NCI-H1436 treated with DMSO at 0.1 percent for 48 hours (cell line): ENCODE data around the gene MTURN.

Experiments
- DNase-seq: peaks from one replicate; lab custom pipeline; 2025; lab: John Stamatoyannopoulos, UW

MTURN gene

GRCh38 chr7:30136117-30136731 is 1.4 kb downstream of the MTURN start:
- no peak for DNase-seq

GRCh38 chr7:30136743-30137485 is 2.1 kb downstream of the MTURN start:
- no peak for DNase-seq

GRCh38 chr7:30139836-30140384 is 5.1 kb downstream of the MTURN start:
- no peak for DNase-seq

GRCh38 chr7:30140456-30140855 is 5.7 kb downstream of the MTURN start:
- DNase-seq = peak; percentile 67

DNA sequence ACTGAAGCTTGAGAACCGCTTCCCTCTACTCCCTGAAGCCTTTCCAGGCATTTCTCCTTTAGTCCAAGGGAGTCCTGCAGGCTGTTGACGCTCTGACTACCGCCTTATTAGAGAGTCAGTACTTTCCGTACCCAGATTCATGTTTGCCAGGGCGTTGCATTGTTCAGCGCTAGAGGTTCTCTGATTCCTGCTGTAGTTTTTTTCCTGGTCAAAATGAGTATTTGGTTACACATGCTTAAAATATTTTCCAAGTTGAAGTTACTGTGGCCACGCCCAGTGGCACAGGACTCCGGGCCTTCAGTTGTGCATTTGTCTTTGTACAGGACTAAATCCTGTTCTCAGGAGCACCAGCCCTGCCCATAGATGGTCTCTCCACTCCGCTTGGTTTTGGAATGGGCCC is 7.9 kb downstream of the MTURN start:
- no peak for DNase-seq

DNA sequence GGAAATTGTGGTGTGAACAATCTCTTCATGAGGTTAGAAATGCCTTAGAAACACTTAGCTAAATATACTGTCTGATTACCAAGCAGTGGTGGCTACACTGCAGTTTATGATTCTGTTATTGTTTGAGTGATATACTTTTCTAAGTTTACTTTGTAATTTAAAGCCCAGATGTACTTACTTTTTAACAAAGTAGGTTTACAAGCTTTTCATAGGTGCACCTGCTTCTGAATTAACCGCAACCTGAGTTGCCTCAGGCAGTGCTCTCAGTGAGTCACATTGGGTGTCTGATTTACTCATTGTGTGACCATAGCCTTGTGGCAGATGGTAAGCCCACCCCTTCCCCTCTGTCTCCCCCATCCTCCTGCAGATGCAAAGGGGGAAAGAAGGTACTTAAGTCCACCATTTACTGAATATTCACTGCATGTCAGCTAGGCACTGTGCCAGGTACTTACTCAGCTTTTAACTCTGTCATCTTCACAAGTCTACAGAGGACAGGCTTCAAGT is 9.0 kb downstream of the MTURN start:
- peak; percentile 98 for DNase-seq

- DNase-seq = no peak
Measured at GRCh38 chr7:30144657-30145306, 10.0 kb downstream of the MTURN start.

DNA sequence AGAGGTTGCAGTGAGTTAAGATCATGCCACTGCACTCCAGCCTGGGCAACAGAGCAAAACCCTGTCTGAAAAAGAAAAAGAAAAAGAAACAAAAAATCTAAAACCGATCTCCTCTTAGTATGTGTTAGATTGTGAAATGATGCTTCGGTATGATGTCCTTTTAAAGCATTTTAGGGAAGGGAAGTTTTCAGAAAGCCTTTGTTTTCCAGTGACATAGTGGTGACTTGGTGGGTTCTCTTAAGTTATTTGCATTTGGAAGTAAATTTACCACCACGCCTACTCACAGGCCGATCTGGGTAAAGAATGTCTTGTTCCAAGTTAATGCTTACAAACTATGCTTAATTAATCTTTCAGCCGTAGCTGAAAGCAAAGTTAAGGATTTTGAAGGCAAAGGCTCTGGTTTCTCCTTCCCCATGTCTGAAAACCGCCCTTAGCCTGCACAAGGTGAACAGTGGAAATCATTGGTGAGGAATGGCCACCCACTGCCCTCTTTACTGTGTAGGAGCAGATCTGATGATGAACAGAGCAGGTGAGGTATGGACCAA is 10.7 kb downstream of the MTURN start:
- no peak for DNase-seq

DNA sequence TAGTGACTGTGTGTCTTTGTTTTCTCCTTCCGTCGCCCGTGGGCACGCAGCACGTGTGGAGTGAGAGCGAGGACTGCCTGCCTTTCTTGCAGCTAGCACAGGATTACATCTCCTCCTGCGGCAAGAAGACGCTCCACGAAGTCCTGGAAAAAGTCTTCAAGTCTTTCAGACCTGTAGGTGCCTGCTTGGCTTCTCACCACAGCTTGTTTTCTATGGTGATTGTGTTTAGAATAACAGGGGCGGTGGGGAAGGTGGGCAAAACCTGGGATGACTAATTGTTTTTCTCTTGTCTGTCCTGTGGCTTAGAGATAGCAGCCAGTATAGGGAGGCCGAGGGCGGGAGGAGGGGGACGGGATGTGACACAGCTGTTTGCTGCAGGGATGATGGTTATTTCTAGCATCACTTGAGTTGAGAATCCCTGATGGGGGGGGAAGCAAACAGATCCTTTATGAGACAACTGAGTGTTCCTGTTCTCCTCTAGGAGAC is 11.4 kb downstream of the MTURN start:
- DNase-seq = no peak

DNA sequence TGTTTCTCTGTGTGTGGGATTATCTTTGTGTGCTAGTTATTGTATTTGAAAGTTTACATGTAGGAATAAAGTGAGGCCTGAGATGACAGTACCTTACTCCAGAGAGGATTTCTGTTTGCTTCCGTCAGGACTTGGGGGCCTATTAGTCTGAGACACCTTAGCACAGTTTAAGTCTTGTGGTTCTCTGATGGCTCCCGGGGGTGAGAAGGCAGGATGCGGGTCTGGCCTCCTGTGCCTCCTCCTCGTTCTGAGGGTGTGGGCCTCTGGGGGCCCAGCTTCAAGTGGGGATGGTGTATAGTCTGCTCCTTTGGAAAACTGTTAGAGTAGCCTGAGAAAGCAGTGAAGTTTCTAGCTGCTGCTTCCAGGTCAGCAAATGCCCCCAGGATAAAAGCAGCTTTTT is 12.4 kb downstream of the MTURN start:
- no peak for DNase-seq

- DNase-seq = no peak
Measured at GRCh38 chr7:30147785-30148184, 13.0 kb downstream of the MTURN start.

- no peak for DNase-seq
Measured at GRCh38 chr7:30148426-30148825, 13.6 kb downstream of the MTURN start.

- DNase-seq = no peak
Measured at GRCh38 chr7:30148951-30149459, 14.2 kb downstream of the MTURN start.

DNA sequence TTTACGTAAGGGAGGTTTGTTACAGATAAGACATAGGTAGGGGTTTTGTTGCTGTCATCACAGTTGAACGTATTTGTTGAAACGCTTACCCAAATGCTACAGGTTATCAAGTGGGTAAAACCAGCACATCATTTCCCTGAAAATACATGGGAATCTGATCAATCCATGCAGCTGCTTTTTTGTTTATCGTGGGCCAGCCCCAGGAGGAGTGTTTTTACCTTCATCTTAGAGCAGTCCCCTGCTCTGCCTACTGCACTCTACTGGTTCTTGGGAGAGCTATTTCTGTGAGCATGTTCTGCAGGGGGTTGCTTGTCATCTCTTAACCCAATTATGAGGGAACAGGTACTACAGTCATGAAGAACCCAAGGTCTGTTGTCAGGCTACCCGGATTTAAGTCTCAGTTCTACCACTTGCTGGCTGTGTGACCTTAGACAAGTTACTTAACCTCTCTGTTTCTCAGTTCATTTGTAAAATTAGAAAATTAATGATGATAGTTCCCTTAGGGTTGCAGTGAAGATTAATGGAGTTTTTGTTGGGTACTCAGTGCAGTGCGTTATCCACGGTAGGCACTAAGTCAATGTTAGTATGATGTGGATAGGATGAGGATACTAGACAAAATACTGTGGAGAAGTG is 15.0 kb downstream of the MTURN start:
- no peak for DNase-seq

GRCh38 chr7:30150711-30151110 is 15.9 kb downstream of the MTURN start:
- no peak for DNase-seq

- no peak for DNase-seq
Measured at GRCh38 chr7:30154111-30154587, 19.4 kb downstream of the MTURN start.

GRCh38 chr7:30155481-30155880 is 20.7 kb downstream of the MTURN start:
- no peak for DNase-seq

- DNase-seq = no peak
Measured at GRCh38 chr7:30157204-30157603, 22.4 kb downstream of the MTURN start.

- no peak for DNase-seq
Measured at GRCh38 chr7:30159163-30159562, 24.4 kb downstream of the MTURN start.

- peak; percentile 23 for DNase-seq
Measured at GRCh38 chr7:30159698-30160143, 24.9 kb downstream of the MTURN start.

- no peak for DNase-seq
Measured at GRCh38 chr7:30160329-30160728, 25.5 kb downstream of the MTURN start.
